Neural crest cell (in vitro differentiated cells): ENCODE measurements around the gene PPFIA3. TPM values are rescaled to one million over a fixed set of nuclear protein-coding genes. Genes with fewer than 3 reads are reported as not detected.

Experiments used
- DNase-seq: peaks from one replicate; pipeline ENCODE4 v3.0.0; 2021; ENCODE audit warnings: low read depth, mixed read lengths, low spot score
- H3K27ac Mint-ChIP-seq: one replicate; pipeline ENCODE4 v1.8.0; 2021; ENCODE audit warnings: mild to moderate bottlenecking, mixed read lengths; ENCODE audit not compliant: unreplicated experiment
- H3K27me3 Mint-ChIP-seq: 2 replicates; pipeline ENCODE4 v1.8.0; 2021; ENCODE audit warnings: low read depth, mild to moderate bottlenecking, mixed read lengths
- H3K36me3 Mint-ChIP-seq: 2 replicates; pipeline ENCODE4 v1.8.0; 2021; ENCODE audit warnings: low read depth, mild to moderate bottlenecking, mixed read lengths
- H3K4me1 Mint-ChIP-seq: 2 replicates; pipeline ENCODE4 v1.8.0; 2021; ENCODE audit warnings: mixed read lengths
- H3K4me3 Mint-ChIP-seq: one replicate; pipeline ENCODE4 v1.8.0; 2021; ENCODE audit warnings: mild to moderate bottlenecking, mixed read lengths
- H3K9me3 Mint-ChIP-seq: 2 replicates; pipeline ENCODE4 v1.8.0; 2021; ENCODE audit warnings: mixed read lengths
- CTCF ChIP-seq: fragments of 200-600 bp; sonication (generic); conservative IDR thresholded peaks from 2 replicates; pipeline ENCODE4 v1.5.0; 2021; ENCODE audit warnings: antibody characterized with exemption, mild to moderate bottlenecking
- total RNA-seq: library from RNA; stranded (reverse); gene quantifications from 2 replicates; pipeline ENCODE4 v1.2.1, GENCODE V29; 2021

The PPFIA3 gene
- total RNA-seq, 1 donor from 2014 or later = 22.7 TPM

GRCh38 chr19:49155820-49156346 lies 36.5 kb downstream of the PPFIA3 start:
- DNase-seq = no peak
- Mint-ChIP-seq H3K4me1 (peaks cover 25% of the 10 kb centered on the region), H3K27me3 (peaks cover 29% of the 10 kb centered on the region), H3K27ac (no peak overlapping the region), H3K4me3 (peak overlapping the region; percentile 75), H3K9me3 (peaks cover 9% of the 10 kb centered on the region), H3K36me3 (no peaks in the 10 kb centered on the region)
- no peak for TF ChIP-seq CTCF

GRCh38 chr19:49157445-49158224 lies 38.3 kb downstream of the PPFIA3 start, which contains the start of gene TRPM4:
Gene TRPM4, plus strand, starts transcription at chr19:49157792. Its CDS starts 75 bp downstream, at chr19:49157867.
- H3K9me3 Mint-ChIP-seq = peaks cover 9% of the 10 kb centered on the region
- H3K4me1 Mint-ChIP-seq = peaks cover 20% of the 10 kb centered on the region
- H3K4me3 Mint-ChIP-seq = peak within 1 kb of the TSS; percentile 73
- H3K27ac Mint-ChIP-seq = no peak within 1 kb of the TSS
- no peaks in the 10 kb centered on the region for H3K36me3 Mint-ChIP-seq
- peaks cover 23% of the 10 kb centered on the region for H3K27me3 Mint-ChIP-seq
- TF ChIP-seq CTCF = no peak
- peak; percentile 81 for DNase-seq

GRCh38 chr19:49160450-49161189 lies 41.3 kb downstream of the PPFIA3 start:
- Mint-ChIP-seq H3K27ac (no peak overlapping the region), H3K36me3 (no peaks in the 10 kb centered on the region), H3K4me1 (peaks cover 17% of the 10 kb centered on the region), H3K9me3 (no peaks in the 10 kb centered on the region), H3K4me3 (no peak overlapping the region), H3K27me3 (peaks cover 16% of the 10 kb centered on the region)
- TF ChIP-seq CTCF = no peak
- no peak for DNase-seq

GRCh38 chr19:49161987-49162386 lies 42.6 kb downstream of the PPFIA3 start:
- H3K4me3 Mint-ChIP-seq = no peak overlapping the region
- peaks cover 14% of the 10 kb centered on the region for H3K27me3 Mint-ChIP-seq
- H3K9me3 Mint-ChIP-seq = no peaks in the 10 kb centered on the region
- DNase-seq = no peak
- peaks cover 11% of the 10 kb centered on the region for H3K4me1 Mint-ChIP-seq
- no peak overlapping the region for H3K27ac Mint-ChIP-seq
- no peak for TF ChIP-seq CTCF
- H3K36me3 Mint-ChIP-seq = no peaks in the 10 kb centered on the region

GRCh38 chr19:49165111-49165750 lies 45.9 kb downstream of the PPFIA3 start:
- no peak for DNase-seq
- no peak overlapping the region for H3K27ac Mint-ChIP-seq
- no peak for TF ChIP-seq CTCF
- no peaks in the 10 kb centered on the region for H3K4me1 Mint-ChIP-seq
- no peaks in the 10 kb centered on the region for H3K9me3 Mint-ChIP-seq
- no peaks in the 10 kb centered on the region for H3K36me3 Mint-ChIP-seq
- H3K27me3 Mint-ChIP-seq = peaks cover 3% of the 10 kb centered on the region
- no peak overlapping the region for H3K4me3 Mint-ChIP-seq
